HCEC 1CT (cell line): ENCODE measurements around the gene OBSCN.

ENCODE experiments used
- DNase-seq: peaks from one replicate; pipeline ENCODE4 v3.0.0-alpha.2; 2017

Gene OBSCN, protein sequence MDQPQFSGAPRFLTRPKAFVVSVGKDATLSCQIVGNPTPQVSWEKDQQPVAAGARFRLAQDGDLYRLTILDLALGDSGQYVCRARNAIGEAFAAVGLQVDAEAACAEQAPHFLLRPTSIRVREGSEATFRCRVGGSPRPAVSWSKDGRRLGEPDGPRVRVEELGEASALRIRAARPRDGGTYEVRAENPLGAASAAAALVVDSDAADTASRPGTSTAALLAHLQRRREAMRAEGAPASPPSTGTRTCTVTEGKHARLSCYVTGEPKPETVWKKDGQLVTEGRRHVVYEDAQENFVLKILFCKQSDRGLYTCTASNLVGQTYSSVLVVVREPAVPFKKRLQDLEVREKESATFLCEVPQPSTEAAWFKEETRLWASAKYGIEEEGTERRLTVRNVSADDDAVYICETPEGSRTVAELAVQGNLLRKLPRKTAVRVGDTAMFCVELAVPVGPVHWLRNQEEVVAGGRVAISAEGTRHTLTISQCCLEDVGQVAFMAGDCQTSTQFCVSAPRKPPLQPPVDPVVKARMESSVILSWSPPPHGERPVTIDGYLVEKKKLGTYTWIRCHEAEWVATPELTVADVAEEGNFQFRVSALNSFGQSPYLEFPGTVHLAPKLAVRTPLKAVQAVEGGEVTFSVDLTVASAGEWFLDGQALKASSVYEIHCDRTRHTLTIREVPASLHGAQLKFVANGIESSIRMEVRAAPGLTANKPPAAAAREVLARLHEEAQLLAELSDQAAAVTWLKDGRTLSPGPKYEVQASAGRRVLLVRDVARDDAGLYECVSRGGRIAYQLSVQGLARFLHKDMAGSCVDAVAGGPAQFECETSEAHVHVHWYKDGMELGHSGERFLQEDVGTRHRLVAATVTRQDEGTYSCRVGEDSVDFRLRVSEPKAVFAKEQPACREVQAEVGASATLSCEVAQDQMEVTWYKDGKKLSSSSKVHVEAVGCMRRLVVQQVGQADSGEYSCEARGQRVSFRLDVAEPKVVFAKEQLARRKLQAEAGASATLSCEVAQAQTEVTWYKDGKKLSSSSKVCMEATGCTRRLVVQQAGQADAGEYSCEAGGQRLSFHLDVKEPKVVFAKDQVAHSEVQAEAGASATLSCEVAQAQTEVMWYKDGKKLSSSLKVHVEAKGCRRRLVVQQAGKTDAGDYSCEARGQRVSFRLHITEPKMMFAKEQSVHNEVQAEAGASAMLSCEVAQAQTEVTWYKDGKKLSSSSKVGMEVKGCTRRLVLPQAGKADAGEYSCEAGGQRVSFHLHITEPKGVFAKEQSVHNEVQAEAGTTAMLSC (N-terminal part only)

DNA sequence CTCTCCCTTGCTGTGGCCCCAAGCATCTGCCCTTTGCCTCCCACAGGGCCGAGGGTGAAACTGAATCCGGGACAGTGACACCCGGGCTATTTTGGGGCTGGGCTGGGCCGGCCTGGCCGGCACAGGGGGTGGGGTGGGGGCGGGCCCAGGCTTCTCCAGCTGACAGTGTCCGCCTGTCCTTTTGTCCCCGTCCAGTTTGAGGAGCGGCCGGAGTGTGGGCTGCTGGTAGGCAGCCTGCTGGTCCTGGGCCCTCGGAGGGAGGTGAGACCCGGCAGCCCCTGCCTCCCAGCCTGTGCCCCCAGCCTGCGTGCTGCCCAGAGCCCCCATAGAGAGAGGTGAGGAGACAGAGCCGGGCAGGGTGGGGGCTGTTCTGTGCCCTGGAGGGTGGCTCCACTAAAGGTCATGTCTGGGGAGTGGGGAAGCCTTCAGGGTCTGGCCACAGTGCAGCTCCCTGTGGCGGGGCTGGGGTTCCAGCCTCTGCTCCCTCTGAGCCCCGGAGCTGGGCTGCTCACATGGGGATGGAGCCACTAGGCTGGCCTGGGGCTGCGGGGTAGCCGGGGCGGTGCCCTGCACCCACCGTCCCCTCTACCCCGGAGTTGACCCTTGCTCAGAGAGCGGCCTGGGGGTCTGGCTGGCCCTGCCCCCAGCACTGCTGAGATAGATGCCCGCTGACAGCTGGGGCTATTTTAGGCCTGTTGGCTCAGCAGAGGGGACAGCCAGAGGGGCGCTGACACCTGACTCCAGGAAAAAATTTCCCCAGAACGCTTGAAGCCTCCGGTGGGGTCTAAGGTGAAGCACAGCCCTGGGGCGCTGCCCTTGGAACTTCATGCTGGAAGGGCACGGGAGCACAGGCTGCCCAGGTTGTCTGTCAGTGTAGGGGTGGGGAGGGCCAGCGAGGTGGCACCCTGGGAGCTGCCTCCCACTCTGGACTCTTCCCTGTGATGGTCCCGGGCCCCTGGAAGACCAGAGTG is at the start of gene OBSCN:
OBSCN (plus strand) TSS at position 194 of the 971 bp plus-strand sequence. CDS start 3,740 bp downstream, outside the sequence.
- DNase-seq = no peak

DNA sequence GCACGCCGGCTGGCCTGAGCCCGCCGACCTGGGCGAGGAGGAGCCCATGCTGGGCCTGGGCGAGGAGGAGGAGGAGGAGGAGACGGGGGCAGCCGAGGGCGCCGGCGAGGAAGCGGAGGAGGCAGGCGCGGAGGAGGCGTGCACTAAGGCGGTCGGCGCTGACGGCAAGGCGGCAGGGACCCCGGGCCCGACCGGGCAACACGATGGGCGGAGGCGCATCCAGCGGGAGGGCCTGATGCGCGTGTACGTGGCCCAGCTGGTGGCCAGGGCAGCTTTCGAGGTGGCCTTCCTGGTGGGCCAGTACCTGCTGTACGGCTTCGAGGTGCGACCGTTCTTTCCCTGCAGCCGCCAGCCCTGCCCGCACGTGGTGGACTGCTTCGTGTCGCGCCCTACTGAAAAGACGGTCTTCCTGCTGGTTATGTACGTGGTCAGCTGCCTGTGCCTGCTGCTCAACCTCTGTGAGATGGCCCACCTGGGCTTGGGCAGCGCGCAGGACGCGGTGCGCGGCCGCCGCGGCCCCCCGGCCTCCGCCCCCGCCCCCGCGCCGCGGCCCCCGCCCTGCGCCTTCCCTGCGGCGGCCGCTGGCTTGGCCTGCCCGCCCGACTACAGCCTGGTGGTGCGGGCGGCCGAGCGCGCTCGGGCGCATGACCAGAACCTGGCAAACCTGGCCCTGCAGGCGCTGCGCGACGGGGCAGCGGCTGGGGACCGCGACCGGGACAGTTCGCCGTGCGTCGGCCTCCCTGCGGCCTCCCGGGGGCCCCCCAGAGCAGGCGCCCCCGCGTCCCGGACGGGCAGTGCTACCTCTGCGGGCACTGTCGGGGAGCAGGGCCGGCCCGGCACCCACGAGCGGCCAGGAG is 49.5 kb upstream of the OBSCN start:
- no peak for DNase-seq

DNA sequence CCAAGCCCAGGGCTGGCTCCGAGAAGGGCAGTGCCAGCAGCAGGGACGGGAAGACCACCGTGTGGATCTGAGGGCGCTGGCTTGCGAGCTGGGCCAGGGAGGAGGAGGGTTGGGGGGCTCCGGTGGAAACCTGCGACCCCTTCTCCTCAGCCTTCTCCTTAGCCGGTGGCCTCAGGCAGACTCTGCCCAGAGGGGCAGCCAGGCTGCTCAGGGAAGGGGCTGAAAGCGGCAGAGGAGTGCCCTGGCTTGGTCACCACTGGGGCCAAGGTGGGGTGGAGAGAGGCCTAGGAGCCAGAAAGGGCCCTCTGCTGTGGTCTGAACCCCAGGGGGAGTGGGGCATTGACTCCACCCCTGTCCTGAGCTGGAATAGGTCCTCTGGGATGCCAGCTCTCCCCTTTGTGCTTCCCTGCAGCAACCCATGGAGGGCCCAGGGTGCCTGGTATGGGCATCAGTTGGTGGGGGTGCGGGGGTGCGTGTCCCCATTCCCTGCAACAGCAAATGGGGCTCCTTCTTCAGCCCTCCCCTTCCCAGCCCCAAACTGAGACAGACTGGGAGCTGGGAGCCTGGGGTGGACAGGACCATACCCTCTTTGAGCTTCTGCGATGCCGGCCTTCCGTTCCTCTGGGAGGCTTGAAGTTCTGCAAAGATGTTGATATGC is 48.7 kb upstream of the OBSCN start:
- no peak for DNase-seq

DNA sequence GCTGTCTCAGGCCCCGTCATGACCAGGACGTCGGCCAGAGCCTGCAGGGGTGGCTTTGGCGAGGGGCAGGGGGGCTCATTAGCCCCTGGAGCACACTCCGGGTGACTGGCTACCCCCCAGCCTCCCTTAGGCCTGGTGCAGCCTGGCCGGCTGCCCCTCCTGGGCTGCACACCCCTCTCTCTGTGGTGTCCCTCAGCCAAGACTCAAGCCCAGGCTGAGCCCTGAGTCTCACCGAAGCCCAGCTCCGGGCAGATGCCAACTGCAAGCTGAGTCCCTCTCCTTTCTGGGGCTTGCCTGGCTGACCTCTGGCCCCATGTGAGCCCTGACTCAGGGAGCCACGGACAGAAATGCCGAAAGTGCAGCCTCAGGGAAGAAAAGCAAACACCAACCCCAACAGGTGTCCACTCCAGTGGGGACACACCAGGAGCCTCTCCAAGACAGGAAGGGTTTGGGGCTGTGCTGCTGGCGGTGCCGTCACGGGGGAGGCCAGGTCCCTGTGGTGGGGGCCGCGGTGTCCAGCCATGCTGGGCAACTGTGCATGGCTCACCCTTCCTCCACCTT is 47.6 kb upstream of the OBSCN start:
- DNase-seq = no peak

DNA sequence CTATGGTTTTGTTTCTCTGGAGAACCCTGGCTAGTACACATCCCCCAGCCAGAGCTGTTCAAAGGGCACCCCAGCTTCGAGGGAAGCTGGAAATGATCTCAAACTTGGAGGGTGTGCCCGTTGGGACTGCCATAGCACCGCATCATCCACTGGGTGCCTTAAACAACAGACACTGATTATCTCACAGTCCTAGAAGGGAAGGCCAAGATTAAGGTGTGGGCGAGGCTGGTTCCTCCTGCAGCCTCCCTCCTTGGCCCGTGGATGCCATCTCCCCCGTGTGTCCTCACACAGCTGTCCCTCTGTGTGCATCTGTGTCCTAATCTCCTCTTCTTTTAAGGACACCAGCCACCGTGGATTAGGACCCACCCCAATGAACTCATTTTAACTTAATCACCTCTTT is 46.5 kb upstream of the OBSCN start:
- no peak for DNase-seq

DNA sequence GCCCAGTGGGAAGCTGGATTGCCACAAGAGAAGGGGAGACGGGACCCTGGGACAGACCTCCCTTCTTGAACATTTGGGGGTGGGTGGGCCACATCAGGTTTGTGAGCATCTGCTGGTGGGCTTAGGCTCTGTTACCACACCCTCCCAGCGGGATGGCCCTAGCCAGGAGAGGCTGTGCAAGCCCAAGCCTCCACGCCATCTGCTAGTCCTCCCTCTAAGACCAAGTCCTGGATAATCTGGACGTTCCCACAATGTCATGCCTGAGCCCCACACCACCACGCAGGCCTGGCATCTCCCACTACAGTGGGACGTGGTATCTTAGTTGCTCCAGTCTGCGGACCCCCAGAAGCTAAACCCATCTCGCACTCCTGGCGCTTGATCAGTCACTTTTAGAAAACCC is 46.0 kb upstream of the OBSCN start:
- no peak for DNase-seq

DNA sequence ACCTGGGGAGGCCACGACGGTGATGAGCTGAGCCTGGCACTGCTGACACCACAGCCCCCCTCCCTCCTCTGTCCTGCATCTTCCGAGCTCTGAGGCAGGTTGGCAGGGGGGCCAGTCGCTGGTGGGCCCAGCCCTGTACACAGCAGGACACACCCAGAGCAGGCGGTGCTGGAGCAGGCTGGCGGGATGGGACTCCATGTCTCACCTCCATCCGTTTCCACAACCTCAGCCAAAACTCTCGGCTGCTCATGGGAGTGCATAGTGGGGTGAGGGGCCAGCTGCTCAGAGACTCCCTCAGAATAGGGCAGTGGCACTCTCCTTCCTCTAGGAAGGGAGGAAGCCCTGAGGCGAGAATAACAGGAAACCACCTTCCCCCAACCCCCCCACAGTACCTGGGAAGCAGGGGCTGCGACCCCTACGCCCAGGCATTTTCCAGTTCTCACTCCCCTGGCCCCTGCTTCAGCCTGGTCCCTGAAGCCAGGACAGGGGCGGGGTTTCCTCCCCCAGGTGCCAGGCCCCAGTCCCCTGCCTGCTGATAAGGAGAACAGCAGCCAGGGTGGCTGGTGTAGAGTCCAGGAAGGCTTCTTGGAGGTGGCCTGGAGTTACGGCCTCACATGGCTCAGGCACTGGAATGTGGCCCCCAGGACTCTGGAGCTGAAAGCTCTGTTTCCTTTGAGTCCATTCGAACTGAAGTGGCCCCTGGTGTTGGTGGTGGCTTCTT is 45.4 kb upstream of the OBSCN start:
- no peak for DNase-seq

DNA sequence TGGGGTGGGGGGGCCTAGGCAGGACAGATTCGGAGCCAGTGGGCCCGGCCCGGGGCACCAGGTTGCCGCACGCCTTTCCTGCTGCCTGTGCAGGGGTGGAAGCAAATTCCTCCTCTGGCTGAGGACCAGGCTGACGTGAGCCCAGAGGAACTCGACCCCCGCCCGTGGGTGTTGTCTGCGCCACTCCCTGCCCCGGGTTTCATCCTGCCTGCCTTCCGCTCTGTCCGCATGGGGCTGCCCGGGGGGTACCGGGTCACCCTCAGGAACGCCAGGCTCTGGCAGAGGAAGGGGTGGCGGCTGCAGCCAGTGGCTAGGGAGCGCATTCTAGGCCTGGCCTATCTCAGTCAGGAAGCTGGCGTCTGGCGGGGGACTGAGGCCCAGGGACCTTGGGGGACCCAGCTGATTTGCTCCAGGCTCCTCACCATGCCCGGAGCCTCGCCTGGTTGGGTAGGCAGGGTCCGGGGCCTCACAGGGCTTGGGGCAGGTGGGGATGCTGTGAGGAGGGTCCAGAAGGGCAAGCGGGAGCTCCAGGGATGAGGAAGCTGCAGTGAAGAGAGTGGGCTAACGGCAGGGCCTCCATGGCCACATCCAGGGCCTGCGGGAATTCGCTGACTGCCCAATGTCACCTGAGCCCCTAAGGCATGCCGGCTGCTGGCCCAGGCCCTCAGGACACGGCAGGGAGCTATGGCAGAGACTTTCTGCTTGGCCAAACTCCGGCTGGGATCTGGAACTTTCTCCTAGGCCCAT is 44.7 kb upstream of the OBSCN start:
- no peak for DNase-seq

DNA sequence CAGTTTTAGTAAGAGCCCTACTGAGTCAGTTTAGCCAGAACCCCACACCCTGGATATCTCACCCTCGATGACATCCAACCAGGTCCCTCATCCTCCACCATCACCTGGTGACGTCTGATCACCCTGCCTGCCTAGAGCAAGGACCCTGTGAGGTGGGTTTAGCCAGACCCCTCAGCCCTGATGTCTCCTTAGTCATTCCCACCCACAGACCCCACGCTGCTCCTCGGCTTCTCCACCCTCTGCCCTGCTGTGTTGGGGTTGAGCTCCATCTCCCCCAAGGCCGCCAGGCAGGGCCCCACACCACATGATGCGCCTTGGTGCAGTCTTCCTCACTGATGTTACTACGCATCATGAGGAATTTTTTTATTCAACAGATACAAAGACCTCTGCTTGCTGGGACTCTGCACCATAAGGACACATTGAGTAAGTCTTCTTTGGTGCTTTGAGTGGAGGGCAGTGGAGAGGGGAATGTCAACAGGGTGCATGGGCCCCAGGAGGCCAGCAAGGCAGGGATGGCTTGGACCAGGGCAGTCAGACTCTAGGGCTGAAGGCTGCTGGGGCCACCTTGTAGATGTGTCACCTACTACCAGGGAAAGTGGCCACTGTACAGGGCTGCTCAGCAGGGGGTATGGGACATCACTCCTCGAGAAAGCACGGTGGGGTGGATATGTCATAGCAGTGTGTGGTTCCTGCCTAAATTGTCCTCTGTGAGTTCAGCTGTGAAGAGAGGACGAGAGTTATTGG is 43.9 kb upstream of the OBSCN start:
- DNase-seq = no peak

DNA sequence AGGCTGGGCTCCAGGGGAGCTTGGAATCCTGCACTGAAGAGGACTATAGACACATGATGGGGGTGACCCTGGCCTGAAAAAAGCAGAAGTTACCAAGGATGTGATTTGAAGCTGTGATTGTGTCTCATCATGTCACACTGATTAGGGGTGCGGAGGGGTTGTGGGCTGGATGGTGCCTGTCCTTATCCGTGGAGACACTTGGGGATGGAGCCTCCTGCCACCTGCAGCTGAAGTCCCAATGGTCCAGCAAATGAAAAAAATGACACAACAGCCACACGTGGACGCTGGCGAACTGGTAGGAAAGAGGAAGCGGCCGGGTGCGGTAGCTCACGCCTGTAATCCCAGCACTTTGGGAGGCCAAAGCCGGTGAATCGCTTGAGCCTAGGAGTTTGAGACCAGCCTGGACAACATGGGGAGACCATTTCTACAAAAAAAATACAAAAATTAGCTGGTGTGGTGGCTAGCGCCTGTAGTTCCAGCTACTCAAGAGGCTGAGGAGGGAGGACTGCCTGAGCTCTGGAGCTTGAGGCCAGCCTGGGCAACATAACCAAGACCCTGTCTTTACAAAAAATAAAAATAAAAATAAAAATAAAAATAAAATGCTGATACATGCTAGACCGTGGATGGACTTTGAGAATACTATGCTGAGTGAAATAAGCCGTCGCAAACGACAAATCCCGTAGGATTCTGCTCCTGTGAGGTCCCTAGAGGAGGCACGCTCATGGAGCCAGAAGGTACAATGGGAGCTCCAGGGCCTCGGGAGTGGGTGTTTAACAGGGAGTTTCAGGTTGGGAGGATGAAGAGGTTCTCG is 43.1 kb upstream of the OBSCN start:
- no peak for DNase-seq

DNA sequence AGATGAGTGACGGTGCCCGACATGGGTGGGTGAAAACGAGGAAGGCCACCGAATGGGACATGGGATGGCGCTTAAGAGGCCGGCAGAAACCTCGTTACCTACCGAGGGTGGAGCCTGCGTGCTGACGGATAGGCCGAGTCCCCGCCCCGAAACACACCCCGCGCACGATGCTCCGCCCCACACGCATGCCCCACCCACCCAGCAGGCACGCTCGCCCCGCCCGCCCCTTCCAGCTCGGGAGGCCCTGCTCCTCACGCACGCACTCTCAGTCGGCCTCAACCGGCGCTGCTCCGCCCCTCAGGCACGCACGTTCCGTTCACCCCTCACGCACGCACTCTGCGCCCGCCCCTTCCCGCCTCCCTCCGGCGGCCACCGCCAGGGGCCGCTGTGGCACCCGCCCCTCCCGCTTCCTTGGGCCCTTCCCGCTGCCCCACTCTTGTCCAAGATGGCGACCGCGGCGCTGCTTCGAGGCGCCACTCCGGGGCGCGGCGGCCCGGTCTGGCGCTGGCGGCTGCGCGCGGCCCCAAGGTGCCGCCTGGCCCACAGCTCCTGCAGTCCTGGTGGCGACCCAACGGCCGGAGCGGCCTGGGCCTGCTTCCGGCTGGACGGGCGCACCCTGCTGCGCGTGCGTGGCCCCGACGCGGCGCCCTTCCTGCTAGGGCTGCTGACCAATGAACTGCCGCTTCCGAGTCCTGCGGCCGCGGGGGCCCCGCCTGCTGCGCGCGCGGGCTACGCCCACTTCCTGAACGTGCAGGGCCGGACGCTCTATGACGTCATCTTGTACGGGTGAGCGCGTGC is 42.3 kb upstream of the OBSCN start, which contains the start of gene IBA57:
IBA57 (plus strand) TSS at position 433 of the 798 bp plus-strand sequence; CDS start at position 446, 13 bp downstream.
- DNase-seq = peak; percentile 99

DNA sequence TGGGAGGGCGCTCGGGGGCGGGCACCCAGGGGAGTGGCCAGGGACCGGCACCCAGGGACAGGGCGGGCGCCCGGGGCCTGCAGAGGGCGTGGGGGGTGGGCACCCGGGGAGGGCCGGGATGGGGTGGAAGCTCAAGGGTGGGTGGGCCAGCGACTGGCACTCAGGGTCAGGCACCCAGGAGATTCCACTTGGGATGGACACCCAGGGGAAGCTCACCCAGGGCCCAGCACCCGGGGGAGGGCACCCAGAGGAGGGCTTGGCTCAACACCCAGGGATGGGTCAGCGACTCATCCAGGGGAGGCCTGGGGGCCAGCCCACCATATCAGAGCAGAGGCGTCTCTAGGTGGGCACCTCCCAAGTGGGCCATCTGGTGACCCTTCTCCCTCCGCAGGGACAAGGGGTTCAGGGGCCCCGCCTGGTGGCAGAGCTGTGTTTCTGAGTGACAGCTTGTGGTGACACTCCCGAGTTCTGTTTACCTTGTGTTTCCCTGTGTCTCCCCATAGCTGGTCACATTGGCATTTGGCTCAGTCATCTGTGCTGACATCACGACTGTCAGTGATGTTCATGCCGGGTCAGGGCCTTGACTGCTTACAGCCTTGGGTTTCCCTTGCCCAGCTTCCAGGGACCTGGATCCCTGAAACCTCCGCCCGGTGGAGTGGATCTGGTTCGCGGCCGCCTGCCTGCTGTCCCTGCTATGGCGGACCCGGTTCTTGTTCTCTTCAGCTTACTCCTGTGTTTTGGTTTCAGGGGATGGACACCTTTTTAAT is 41.5 kb upstream of the OBSCN start:
- DNase-seq = peak; percentile 44

DNA sequence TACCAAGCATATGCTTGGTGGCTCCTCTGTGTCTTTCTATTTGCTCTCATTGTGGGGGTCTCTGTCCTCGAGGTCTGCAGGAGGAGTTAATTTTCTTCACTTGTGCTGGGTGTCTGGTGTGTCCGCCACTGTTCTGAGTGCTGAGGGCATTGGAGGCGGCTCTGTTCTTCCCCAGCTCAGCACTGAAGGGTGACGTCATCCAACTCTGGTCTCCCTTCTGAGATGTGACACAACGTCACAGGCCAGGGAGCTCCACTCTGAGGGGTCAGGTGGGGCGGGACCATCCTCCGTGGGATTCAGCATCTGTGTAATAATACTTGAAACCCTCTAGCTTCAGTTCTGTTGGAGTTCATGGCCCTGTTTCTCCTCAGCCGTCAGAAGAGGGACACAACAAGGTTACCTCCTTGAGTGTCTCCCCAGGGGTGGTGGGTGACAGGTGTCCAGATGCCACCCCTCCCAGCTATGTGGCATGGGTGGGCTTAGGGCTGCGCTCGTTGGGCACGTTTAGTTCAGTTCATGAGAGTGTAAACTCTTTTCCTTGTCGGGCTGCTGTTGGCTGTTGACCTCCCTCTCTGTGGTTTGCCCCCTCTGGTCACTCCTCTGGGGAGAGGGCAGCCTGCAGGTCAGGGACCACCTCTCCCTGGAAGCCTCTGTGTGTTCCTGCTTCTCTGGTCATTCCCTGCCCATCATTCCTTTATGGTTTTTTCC is 39.1 kb upstream of the OBSCN start:
- no peak for DNase-seq

DNA sequence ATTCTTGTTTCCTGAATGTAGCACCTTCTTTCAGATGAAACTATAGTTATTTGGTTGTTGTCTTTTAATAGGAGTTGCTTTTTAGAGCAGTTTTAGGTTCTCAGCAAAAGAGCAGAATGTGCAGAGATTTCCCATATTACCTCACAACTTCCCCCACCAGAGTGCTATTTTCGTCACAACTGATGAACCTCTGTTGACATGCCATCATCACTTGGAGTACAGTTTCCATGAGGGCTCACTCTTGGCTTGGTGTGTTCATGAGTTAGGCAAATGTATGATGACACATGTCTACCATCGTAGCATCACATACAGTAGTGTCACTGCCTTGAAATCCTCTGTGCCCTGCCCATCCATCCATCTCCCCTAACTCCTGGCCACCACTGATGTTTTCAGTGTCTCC is 38.5 kb upstream of the OBSCN start:
- DNase-seq = no peak
